ENCODE measurements around the gene DNMT3A.

DNA sequence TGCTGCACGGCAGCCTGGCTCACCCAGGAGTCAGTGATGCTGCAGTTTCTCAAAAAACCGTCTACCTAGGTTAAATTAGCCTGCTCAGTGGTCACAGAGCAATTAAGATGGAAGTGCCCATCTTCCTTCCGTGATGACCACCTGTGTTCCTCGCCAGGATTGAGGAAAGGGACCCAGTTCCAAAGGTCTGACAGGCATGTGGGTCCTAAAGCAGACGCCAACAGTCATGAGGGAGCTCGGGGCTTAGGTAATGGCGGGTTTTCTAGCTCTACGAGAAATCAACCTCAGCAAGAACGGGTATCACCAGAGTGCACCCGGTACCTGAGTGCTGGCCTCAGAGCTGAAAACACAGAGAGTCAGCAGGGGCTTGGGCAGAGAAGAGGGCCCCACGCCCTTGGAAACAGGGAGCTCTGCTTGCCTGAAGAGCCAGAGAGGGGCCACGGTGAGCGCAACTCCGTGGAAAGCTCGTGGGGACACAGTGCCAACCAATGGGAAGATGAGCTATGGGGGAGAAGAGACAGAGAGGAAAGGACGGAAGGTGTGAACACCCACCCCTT is 34.3 kb upstream of the DNMT3A start:
- TF ChIP-seq EZH2 (IDR thresholded peaks at IDR 0.05) (no peak), POLR2AphosphoS5 (IDR thresholded peaks at IDR 0.05; ENCODE audit: borderline replicate concordance, low read depth, low read length) (no peak)
